Neural cell (in vitro differentiated cells): ENCODE measurements around the gene ZNF79.

Source experiments
- EZH2 ChIP-seq: fragments of 200-600, 300-800 bp; shearing (Covaris generic), sonication (generic); IDR thresholded peaks from 2 replicates; pipeline ENCODE4 v1.6.1; 2014; ENCODE audit warnings: antibody characterized with exemption, low read length, borderline replicate concordance, mild to moderate bottlenecking; ENCODE audit not compliant: insufficient read depth, poor library complexity, severe bottlenecking
- POLR2AphosphoS5 ChIP-seq: IDR thresholded peaks from 2 replicates; pipeline ENCODE4 v1.6.1; 2012
- TF ChIP-seq, protein P1 (sequence below): fragments of 450-650 bp; IDR thresholded peaks from 2 replicates; pipeline ENCODE4 v1.5.1; 2014; ENCODE audit warnings: antibody characterized with exemption, mild to moderate bottlenecking, moderate library complexity; ENCODE audit not compliant: poor library complexity, severe bottlenecking

DNA sequence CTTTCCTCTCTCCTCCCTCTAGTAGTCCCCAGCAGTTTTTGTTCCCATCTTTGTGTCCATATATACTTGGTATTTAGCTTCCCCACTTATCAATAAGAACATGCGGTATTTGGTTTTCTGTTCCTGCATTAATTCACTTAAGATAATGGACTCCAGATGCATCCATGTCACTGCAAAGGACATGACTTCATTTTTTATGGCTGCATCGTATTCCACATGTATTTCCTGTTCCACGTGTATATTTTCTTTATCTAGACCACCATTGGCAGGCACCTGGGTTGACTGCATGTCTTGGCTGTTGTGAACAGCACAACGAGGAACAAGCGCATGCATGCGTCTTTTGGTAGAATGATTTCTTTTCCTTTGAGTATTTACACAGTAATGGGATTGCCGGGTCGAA, 6.2 kb downstream of the ZNF79 start:
- TF ChIP-seq, protein P1, sequence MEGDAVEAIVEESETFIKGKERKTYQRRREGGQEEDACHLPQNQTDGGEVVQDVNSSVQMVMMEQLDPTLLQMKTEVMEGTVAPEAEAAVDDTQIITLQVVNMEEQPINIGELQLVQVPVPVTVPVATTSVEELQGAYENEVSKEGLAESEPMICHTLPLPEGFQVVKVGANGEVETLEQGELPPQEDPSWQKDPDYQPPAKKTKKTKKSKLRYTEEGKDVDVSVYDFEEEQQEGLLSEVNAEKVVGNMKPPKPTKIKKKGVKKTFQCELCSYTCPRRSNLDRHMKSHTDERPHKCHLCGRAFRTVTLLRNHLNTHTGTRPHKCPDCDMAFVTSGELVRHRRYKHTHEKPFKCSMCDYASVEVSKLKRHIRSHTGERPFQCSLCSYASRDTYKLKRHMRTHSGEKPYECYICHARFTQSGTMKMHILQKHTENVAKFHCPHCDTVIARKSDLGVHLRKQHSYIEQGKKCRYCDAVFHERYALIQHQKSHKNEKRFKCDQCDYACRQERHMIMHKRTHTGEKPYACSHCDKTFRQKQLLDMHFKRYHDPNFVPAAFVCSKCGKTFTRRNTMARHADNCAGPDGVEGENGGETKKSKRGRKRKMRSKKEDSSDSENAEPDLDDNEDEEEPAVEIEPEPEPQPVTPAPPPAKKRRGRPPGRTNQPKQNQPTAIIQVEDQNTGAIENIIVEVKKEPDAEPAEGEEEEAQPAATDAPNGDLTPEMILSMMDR: no peak
- TF ChIP-seq POLR2AphosphoS5: no peak
- no peak for TF ChIP-seq EZH2
